DND-41 (cell line): Measurements from ENCODE around the gene LTBP1.

ENCODE experiments used
- ATAC-seq: fragments of 200-7000 bp; cut with Tn5 transposase; 3 replicates; pipeline ENCODE4 v1.9.1; 2021; ENCODE audit warnings: low read depth; ENCODE audit not compliant: insufficient read depth
- DNase-seq: peaks from one replicate; pipeline ENCODE4 v3.0.0-alpha.2; 2020
- H2AFZ ChIP-seq: 2 replicates; pipeline ENCODE4 v1.6.0; 2012; ENCODE audit warnings: low read depth, low read length
- H3K27ac ChIP-seq: 2 replicates; pipeline ENCODE4 v1.5.1; 2012; ENCODE audit warnings: low read length, inconsistent platforms
- H3K27me3 ChIP-seq: fragments of 200-600 bp; sonication (generic); 2 replicates; pipeline ENCODE4 v1.6.0; 2012; ENCODE audit warnings: low read length, mild to moderate bottlenecking, inconsistent platforms; ENCODE audit not compliant: insufficient read depth, poor library complexity
- H3K36me3 ChIP-seq: 2 replicates; pipeline ENCODE4 v1.5.1; 2012; ENCODE audit warnings: low read length, inconsistent platforms; ENCODE audit not compliant: insufficient read depth
- H3K4me1 ChIP-seq: 2 replicates; pipeline ENCODE4 v1.5.1; 2012; ENCODE audit warnings: mild to moderate bottlenecking, low read length; ENCODE audit not compliant: insufficient read depth
- H3K4me2 ChIP-seq: 2 replicates; pipeline ENCODE4 v1.6.0; 2012; ENCODE audit warnings: mild to moderate bottlenecking, moderate library complexity, low read length, inconsistent platforms; ENCODE audit not compliant: insufficient read depth
- H3K4me3 ChIP-seq, 2 experiments: fragments of 200-600 bp in 1 of 2; shearing (Covaris generic) in 1 of 2; 2 replicates each; pipeline ENCODE4 v1.5.1; 2012 to 2016; ENCODE audit warnings: inconsistent platforms in 2 of 2, low read length in 2 of 2, mild to moderate bottlenecking in 2 of 2, low read depth in 1 of 2, moderate library complexity in 1 of 2
- H3K79me2 ChIP-seq: 2 replicates; pipeline ENCODE4 v1.6.0; 2012; ENCODE audit warnings: low read length, inconsistent platforms; ENCODE audit not compliant: insufficient read depth
- H3K9ac ChIP-seq: 2 replicates; pipeline ENCODE4 v1.6.0; 2012; ENCODE audit warnings: low read depth, mild to moderate bottlenecking, inconsistent platforms, low read length, moderate library complexity
- H3K9me3 ChIP-seq: 2 replicates; pipeline ENCODE4 v1.5.1; 2012; ENCODE audit warnings: low read length, moderate library complexity, mild to moderate bottlenecking, inconsistent platforms; ENCODE audit not compliant: insufficient read depth, severe bottlenecking
- H4K20me1 ChIP-seq: 2 replicates; pipeline ENCODE4 v1.6.0; 2012; ENCODE audit warnings: low read length; ENCODE audit not compliant: insufficient read depth
- CTCF ChIP-seq: IDR thresholded peaks from 2 replicates; pipeline ENCODE4 v1.5.1; 2012; ENCODE audit warnings: borderline replicate concordance, low read length, moderate library complexity, mild to moderate bottlenecking; ENCODE audit not compliant: poor library complexity, severe bottlenecking; ENCODE audit errors: extremely low read depth
- EZH2 ChIP-seq: IDR thresholded peaks from 3 replicates; pipeline ENCODE4 v1.6.1; 2012; ENCODE audit warnings: borderline replicate concordance, low read depth, mild to moderate bottlenecking, moderate library complexity, low read length, inconsistent platforms; ENCODE audit not compliant: severe bottlenecking

Gene LTBP1

GRCh38 chr2:33197198-33197938, 250.6 kb downstream of the LTBP1 start:
- Histone ChIP-seq H3K27me3 (no peaks in the 10 kb centered on the region), H3K4me3 (no peak overlapping the region), H4K20me1 (no peaks in the 10 kb centered on the region), H3K36me3 (no peaks in the 10 kb centered on the region), H3K9me3 (no peaks in the 10 kb centered on the region), H3K27ac (no peak overlapping the region), H3K79me2 (no peaks in the 10 kb centered on the region), H3K9ac (no peak overlapping the region), H3K4me2 (no peak overlapping the region), H3K4me1 (no peaks in the 10 kb centered on the region), H2AFZ (no peak overlapping the region)
- DNase-seq (no peak), ATAC-seq (no peak)
- TF ChIP-seq CTCF = no peak
- no peak for TF ChIP-seq EZH2

GRCh38 chr2:33202641-33203522, 256.1 kb downstream of the LTBP1 start:
- Histone ChIP-seq H3K27ac (no peak overlapping the region), H3K9me3 (no peaks in the 10 kb centered on the region), H4K20me1 (no peaks in the 10 kb centered on the region), H3K27me3 (no peaks in the 10 kb centered on the region), H2AFZ (no peak overlapping the region), H3K4me2 (no peak overlapping the region), H3K4me1 (no peaks in the 10 kb centered on the region), H3K36me3 (no peaks in the 10 kb centered on the region), H3K4me3 (no peak overlapping the region), H3K9ac (no peak overlapping the region), H3K79me2 (no peaks in the 10 kb centered on the region)
- no peak for DNase-seq
- ATAC-seq = no peak
- TF ChIP-seq CTCF = no peak
- TF ChIP-seq EZH2 = no peak

GRCh38 chr2:33204945-33205344, 258.2 kb downstream of the LTBP1 start:
- Histone ChIP-seq H3K27me3 (no peaks in the 10 kb centered on the region), H3K9me3 (no peaks in the 10 kb centered on the region), H3K4me3 (no peak overlapping the region), H3K4me1 (no peaks in the 10 kb centered on the region), H3K9ac (no peak overlapping the region), H2AFZ (no peak overlapping the region), H4K20me1 (no peaks in the 10 kb centered on the region), H3K36me3 (no peaks in the 10 kb centered on the region), H3K27ac (no peak overlapping the region), H3K4me2 (no peak overlapping the region), H3K79me2 (no peaks in the 10 kb centered on the region)
- DNase-seq (no peak), ATAC-seq (no peak)
- TF ChIP-seq EZH2 = no peak
- no peak for TF ChIP-seq CTCF
